ENCODE results near the gene CCDC112. TPM values are rescaled to one million over a fixed set of nuclear protein-coding genes. Genes with fewer than 3 reads are reported as not detected.
"Not testable (repeated sequence)": the region's sequence is repeated elsewhere in the genome, so short reads cannot be mapped to it uniquely, and the experiment has no call there.

The CCDC112 gene
- polyA plus RNA-seq (2013, experiment 1 of 2; ENCODE audit: insufficient read length) = 9.0 TPM
- 7.3 TPM for polyA plus RNA-seq (2013, experiment 2 of 2; ENCODE audit: insufficient read length)

GRCh38 chr5:115296124-115297022 is at the start of gene CCDC112:
TSS of gene CCDC112 (minus strand) at chr5:115296654. CDS start at chr5:115296543, 111 bp downstream.
- DNase-seq = peak; percentile 72

- no peak for DNase-seq
These were observed 48.9 kb upstream of the CCDC112 start for GRCh38 chr5:115345344-115345743.

GRCh38 chr5:115343855-115344254 is 47.4 kb upstream of the CCDC112 start:
- peak; percentile 47 for DNase-seq

GRCh38 chr5:115342590-115343377 is 46.3 kb upstream of the CCDC112 start:
- DNase-seq = no peak

- no peak for DNase-seq
These were observed 45.3 kb upstream of the CCDC112 start for GRCh38 chr5:115341745-115342144.

- DNase-seq = no peak
These were observed 42.4 kb upstream of the CCDC112 start for GRCh38 chr5:115338851-115339250.

- no peak for DNase-seq
These were observed 41.4 kb upstream of the CCDC112 start for GRCh38 chr5:115337882-115338281.

GRCh38 chr5:115336964-115337363 is 40.5 kb upstream of the CCDC112 start:
- no peak for DNase-seq

- no peak for DNase-seq
These were observed 39.8 kb upstream of the CCDC112 start for GRCh38 chr5:115336201-115336720.

- DNase-seq = no peak
These were observed 38.8 kb upstream of the CCDC112 start for GRCh38 chr5:115335301-115335700.

- DNase-seq = peak; percentile 26
These were observed 36.7 kb upstream of the CCDC112 start for GRCh38 chr5:115333164-115333563.

GRCh38 chr5:115330830-115331229 is 34.4 kb upstream of the CCDC112 start:
- DNase-seq = no peak

GRCh38 chr5:115329475-115329874 is 33.0 kb upstream of the CCDC112 start:
- no peak for DNase-seq

- not testable (repeated sequence) for DNase-seq
These were observed 32.3 kb upstream of the CCDC112 start for GRCh38 chr5:115328617-115329274.

GRCh38 chr5:115325296-115325959 is 29.0 kb upstream of the CCDC112 start:
- DNase-seq = peak; percentile 2

- DNase-seq = peak; percentile 10
These were observed 27.6 kb upstream of the CCDC112 start for GRCh38 chr5:115324021-115324420.

GRCh38 chr5:115322729-115323128 is 26.3 kb upstream of the CCDC112 start:
- DNase-seq = no peak

GRCh38 chr5:115321309-115321708 is 24.9 kb upstream of the CCDC112 start:
- DNase-seq = peak; percentile 37

- DNase-seq = no peak
These were observed 24.1 kb upstream of the CCDC112 start for GRCh38 chr5:115320515-115320914.

GRCh38 chr5:115320006-115320405 is 23.6 kb upstream of the CCDC112 start:
- no peak for DNase-seq

GRCh38 chr5:115319007-115319406 is 22.6 kb upstream of the CCDC112 start:
- DNase-seq = no peak

GRCh38 chr5:115317736-115318135 is 21.3 kb upstream of the CCDC112 start:
- no peak for DNase-seq
